GM18526 (cell line): ENCODE measurements around the gene TEX9.

Experiments
- POLR2A ChIP-seq: IDR thresholded peaks from 3 replicates; pipeline ENCODE4 v1.6.1; 2011; ENCODE audit not compliant: insufficient read length; ENCODE audit errors: extremely low read depth

TEX9 gene

DNA sequence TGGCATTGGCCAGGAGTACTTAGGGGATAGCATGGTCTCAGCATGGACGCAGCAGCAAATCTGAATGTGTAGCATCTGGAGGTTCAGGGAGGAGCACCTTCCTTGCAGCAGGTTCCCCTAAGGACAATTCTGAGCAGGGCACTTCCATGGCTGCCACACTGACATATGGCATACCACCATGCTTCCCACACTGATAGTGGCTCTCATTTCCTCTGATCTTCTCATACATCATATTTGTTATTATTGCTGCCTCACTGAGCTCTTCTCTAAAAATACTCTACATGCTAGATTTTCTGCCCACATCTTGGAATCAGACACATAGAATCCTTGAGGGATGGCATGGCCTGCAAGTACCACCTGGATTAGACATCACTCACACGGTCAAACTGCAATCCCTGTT is 107.1 kb downstream of the TEX9 start:
- TF ChIP-seq POLR2A, result no peak

DNA sequence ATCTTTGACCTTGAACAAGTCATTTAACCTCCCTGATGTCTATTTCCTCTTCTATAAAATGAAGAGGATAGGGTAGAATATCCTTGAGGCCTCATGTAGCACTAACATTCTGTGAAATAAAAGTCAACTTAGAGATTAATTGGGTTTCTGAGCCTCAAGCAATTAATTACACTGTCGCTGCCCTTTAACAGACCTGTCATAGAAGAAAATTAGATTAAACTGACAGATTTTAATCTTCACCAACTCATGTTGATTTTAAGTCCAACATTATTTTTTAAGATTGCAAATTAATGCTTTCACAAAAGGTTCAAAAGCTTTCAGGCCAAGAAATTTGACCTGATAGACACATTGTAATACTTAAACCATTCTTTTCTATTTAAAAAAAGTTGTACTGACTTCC is 107.8 kb downstream of the TEX9 start:
- TF ChIP-seq POLR2A, result no peak

DNA sequence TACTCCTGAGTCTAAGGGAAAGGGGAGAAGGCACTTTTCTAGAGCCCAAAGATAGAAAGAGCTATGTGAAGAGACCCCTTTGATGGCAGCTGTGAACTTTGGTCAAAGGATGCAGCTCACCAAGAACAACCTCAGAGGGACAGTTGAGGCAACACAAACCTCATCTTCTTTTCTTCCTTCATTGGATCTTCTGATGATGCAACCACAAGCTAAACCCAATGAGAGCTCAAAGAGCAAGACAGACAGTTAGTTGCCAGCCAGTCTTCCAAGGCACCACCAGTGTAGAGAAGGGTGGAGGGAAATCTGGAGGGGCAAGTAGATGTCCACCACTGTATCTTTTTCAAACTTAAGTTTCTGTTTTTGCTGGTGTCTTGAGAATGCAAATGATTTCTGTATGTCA is 110.1 kb downstream of the TEX9 start:
- no peak for TF ChIP-seq POLR2A
